ENCODE measurements around the gene GNG3.
"Not testable (repeated sequence)": the region's sequence is repeated elsewhere in the genome, so short reads cannot be mapped to it uniquely, and the experiment has no call there.

GNG3 gene

DNA sequence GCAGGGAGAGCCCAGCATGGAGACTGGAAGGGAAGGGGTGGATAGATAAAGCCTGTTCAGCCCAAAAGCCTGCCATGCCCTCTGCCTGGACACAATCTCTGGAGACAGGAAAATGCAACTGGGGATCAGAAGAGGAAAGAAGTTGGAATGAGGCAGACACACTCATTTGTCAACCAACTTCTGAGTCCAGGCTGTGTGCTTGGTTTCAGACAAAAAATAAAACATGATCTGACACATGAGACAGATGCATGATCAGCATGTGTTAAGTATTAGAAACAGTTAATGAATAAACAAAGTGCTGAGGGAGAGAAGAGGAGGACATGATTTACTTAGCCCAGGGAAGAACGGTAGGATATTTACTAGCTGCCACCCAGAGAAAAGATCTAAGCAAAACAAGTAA, 19.0 kb upstream of the GNG3 start:
- no peak for DNase-seq

DNA sequence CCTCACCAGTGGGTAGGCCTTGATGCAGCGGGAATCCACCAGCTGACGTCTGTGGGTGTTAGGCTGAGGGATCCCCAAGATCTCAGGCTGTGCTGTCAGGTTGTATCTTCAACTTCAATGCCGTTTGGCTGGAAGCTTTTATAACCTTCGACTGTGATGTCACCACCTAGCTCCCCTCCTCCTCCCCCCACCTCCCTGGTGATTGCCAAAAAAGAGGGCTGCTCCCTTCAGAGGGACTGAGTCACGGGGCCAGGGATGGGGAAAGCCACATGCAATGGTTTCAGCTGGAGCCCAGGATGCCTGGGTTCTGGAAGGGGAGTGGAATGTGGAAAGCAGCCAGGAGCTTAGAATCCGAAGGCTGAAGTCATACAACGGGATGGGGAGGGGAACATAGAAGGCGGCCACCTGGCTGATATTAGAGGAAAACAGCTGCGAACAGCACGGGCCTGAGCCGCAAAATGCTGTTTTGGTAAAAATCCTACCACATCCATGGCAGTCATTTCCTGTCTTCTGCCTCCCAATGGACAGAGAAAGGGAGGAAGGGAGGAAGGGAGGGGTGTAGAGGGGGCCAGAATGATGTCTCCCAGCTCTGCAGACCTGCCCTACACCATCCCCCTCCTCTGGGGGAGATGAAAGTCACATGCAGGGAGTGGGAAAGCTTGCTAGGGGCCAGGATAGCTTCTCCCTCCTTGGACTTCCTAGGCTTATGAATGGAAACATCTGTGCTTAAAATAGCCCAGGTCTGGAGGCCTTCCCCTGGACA, 17.9 kb upstream of the GNG3 start, which contains the start of gene LRRN4CL:
LRRN4CL (minus strand) TSS at position 110 of the 763 bp plus-strand sequence. CDS start 1,022 bp downstream, outside the sequence.
- peak; percentile 93 for DNase-seq

DNA sequence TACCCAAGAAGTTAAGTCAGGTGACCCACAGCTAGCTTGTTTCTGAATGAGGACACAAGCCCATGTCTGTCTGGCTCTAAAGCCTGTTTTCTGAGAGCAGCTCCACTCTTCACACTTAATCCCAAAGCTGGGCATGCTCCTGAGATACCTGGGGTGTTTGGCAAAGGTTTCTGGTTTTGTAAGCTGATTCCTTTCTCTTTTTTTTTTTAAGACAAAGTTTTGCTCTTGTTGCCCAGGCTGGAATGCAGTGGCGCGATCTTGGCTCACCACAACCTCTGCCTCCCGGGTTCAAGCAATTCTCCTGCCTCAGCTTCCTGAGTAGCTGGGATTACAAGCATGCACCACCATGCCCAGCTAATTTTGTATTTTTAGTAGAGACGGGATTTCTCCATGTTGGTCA, 13.9 kb upstream of the GNG3 start:
- not testable (repeated sequence) for DNase-seq

DNA sequence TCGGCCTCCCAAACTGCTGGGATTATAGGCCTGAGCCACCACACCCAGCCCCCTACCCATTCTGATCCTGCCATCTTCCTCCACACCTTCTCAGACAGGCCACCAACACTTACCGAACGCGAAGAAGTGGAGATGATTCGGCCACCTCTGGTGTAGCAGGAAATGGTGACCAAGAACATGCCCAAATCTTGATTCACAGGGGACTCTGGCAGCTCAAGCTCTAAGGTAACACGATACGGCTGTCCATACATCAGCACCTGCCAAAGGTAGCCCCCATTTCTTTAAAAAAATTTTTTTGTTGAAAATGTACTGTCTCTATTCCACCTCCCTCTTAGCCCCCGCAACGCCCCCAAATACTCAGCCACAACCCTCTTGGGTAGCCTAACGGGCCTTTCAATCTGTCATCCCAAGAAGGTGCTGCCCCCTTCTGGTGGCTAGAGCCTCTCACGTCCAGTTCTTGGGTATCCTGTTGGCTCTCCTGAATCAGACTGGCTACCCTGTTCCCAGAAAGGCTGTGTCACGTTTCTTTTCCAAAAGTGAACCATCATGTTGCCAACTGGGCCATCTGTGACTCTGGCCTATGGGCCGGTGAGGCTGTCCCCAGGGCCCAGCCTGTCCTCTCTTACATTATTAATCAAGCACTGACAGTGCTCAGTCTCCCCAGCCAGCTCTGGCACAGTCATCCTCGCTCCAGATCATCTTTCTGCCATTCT, 12.9 kb upstream of the GNG3 start:
- peak; percentile 77 for DNase-seq

DNA sequence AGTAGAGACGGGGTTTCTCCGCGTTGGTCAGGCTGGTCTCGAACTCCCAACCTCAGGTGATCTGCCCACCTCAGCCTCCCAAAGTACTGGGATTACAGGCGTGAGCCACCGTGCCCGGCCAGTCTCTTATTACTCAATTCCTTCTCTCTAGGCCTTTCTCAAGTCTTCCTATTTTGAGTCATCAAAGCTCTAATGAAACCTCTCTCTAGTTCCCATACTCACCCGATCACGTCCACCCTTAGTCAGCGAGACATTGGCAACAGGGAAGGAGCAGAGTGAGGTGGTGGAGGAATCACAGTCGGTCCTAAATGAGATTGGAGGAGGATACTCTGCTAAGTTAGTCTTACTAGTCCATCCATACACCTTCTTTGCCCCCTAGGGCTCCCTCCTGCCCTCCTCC, 5.2 kb upstream of the GNG3 start:
- DNase-seq, result no peak

DNA sequence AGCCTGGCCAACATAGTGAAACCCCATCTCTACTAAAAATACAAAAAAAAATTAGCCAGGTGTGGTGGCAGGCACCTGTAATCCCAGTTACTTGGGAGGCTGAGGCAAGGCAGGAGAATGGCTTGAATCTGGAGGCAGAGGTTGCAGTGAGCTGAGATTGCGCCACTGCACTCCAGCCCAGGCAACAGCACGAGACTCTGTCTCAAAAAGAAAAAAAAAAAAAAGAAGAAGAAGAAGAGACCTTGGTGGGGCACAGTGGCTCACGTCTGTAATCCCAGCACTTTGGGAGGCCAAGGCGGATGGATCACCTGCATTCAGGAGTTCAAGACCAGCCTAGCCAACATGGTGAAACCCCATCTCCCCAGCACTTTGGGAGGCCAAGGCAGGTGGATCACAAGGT, 3.6 kb upstream of the GNG3 start:
- not testable (repeated sequence) for DNase-seq

DNA sequence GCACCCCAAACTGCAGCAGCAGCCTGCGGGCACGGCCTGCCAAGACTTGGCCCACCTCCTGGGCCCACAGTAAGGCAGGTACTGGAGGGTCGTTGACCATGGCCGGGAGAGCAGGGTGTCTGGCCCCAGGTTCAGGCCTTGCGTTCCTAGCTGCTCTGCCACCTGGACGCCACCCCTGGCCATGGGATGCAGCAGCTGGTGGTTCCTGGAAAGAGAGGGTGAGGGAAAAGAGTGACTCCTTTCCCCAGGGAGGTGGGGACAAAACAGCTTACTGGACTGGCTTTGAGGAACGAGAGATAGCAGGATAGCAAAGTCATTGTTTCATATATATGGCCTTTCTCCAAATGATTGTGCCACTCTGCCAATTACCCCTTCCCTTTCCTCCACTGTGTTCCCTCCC, 2.1 kb upstream of the GNG3 start:
- DNase-seq, result no peak

DNA sequence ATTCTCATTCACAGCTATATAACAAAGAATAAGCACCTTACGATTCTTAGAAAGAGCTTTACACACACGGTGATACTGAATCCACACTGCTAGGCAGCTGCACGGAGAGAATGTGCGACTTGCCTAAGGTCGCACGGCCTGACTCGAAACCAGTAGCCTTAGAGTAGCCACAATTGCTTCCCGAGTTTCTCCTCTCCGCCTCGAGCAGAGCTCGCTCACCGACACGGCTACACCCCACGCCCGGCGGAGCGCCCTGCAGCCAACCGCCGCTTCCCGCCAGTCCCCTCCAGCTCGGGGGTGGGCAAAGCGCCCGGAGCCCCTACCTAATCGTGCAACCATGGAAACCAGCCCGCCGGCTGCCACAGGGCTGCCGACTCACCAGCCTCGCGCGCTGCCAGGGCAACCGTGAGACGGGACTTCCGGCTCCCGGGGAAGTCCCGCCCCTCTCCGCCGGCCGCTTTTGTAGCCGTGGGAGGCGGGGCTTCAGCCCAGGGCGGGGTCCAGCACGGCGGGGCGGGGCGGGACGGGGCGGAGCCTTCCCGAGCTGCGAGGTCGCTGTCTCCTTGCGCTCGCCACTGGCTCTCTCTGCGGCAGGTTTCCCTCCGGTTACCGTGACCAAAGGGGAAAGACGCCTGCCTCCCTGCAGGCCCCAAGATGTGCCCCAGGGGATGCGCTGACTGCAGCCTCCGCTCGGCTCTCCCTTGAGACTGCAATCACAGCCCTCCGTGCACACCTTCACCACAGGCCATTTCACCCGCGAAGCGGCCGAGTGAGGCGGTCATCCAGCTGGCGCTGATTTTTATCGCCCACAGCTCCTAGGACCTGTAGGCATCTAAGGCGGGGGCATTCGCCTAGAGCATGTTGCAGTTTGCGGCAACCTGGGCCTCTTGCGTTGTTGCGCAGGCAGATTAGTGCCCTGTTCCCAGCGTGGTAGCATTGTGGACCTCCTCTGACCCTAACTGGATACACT, 1.3 kb upstream of the GNG3 start:
- peak; percentile 95 for DNase-seq

DNA sequence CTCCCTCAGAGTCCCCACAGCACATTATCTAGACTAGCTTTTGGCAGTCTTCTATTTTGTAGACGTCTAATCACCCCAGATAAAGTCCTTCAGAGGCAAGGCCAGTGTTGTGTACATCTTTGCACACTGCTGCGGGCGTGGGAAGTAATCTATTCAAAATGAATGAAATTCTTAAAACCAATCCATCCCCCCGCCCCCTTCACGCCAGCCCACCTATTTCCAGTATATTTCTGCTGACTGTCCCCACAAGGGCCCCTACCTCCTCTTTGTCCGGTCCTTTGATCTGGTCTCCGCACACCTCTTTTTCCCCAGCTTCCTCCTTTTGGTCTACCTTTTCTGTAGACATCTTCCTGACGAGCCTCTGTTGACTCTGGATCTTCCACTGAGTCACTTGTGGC, 627 bp upstream of the GNG3 start:
- DNase-seq, result no peak

DNA sequence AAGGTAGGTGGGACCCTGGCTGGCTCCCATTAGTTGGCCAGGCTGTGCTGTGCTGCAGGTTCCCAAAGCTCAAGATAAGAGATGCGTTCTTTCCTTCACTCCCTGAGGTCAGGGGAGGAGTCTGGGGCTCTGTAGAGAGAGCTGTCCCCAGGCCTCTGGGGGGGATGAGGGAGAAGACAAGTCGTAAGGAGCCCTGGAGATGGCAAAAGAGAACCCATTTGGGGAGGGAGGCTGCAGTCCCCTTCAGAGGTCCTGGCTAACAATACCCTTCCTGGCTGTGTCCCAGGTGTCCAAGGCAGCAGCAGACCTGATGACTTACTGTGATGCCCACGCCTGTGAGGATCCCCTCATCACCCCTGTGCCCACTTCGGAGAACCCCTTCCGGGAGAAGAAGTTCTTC, 916 bp downstream of the GNG3 start:
- DNase-seq, result no peak

DNA sequence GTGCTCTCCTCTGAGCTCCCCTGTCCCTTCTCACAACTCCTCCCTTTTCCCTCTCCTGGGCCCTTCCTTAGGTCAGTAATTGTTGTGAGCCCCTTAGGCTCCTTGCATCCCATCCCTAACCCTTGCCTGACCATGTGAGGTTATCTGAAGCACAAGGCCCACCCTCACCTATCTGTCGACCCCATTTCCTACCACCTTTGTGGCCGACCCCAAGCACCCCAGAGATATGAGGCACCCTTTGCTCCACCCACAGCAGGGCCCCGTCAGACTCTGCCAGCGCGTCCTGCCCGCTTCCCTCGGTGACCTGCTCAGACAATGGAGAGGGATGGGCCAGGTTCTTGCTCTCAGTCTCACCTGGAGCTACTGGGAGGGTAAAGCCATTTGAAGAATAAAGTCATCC, 1.3 kb downstream of the GNG3 start:
- DNase-seq, result no peak

DNA sequence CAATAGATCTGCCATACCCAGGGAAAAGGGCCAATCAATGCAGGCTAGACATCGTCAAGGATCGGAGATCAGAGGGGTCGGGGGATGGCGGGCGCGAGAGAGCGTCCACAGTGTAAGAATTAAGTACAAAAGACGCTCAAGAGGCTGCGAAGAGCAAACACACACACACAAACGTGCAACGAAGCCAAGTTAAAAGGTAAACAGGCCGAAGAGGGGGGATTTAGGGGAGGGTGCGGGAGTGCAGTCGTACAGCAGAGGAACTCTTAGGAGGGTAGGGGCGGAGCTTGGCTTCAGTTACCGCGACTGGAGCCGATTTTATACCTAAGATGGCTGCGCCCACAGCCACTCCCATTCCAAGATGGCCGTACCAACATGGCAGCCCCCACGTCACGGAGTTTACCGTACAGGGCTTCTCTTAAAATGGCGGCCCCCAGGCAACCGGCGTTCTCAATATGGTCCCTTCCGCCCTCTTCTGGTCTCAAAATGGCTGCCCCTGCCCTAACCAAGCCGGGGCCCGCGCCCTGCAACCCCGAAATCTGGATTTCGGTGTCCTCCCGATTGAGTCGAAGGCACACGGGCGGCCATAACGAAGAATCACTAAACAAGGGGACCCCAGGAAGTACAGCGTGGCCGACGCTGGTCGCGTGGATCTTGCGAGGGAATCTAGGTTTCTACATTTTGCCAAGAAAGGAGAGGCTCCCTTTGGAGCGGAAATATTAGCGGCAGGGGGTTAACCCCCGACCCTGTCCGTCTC, 1.9 kb downstream of the GNG3 start:
- peak; percentile 98 for DNase-seq

DNA sequence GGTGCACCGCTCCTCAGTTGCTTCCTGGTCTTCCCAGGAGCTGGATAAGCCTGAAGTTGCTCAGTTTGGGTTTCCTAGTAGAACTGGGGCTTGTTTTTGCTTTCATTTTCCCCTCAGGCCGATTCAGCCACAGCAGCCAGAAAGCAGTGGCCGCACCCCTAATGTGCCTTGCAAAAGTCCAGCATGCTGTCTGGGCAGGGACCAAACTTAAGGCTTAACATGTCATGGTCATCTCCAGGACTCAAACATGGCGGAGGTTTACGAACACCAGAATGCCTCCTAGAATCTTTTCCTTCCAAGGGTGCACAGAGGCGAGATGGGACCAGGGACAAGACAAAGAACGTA, 2.5 kb downstream of the GNG3 start:
- peak; percentile 60 for DNase-seq

DNA sequence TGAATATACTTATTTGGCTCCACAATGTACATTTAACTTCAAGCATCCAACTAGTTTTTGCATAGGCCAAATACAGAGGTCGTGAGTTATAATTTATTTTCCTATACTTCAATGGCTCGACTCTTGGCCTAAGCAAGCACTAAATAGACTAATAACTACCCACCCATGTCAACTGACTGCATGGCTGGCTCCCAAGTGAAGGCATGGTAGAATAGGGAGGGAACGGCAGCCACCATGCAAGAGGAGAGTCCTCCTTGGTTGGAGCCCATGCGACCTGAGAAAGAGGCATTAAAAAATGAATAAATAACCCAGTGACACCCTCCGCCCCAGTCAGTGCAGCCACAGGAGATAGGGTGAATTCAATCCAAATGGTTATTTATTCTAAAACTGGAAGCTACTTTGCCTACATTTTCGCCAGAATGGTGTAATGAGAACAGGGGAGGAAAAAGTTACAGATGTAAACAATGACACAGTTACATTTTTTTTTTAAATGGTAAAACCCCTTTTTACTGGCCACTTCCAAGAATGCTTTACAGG, 4.9 kb downstream of the GNG3 start:
- no peak for DNase-seq

DNA sequence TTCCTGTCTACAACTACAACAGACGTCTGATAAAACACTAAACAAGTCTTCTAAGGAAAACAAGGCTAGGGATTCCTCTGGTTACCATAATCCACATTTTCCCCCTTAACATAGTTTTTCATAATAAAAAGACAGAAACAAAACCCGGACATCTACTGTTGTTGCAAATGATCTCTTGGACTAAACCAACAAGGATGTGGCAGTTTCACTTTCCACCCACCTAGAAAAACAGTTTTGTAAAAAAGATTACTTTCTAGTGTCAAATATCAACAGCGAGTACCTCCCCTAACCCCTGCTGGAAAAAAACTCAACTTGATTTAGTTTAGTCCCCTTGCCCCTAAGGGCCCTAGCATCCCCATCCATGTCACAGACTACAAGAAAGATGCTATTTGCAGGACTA, 5.4 kb downstream of the GNG3 start:
- no peak for DNase-seq

DNA sequence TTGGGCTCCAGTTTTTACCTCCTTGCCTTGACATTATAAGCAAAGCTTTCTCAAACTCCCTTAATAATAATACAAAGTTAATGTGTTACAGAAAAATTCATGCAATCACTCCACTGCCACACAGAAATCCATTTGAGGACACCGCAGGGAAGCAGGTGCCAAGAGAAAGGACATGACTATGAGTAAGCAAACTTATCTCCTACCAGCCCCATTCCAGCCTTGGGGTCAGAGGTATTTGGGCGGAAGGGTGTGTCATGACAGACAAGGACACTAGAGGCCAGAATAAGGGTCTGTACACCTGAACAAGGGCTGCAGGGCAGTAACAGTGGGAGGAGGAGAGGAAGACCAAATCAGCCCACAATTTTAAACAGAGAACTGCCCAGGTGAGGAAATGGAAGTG, 5.9 kb downstream of the GNG3 start:
- DNase-seq, result no peak

DNA sequence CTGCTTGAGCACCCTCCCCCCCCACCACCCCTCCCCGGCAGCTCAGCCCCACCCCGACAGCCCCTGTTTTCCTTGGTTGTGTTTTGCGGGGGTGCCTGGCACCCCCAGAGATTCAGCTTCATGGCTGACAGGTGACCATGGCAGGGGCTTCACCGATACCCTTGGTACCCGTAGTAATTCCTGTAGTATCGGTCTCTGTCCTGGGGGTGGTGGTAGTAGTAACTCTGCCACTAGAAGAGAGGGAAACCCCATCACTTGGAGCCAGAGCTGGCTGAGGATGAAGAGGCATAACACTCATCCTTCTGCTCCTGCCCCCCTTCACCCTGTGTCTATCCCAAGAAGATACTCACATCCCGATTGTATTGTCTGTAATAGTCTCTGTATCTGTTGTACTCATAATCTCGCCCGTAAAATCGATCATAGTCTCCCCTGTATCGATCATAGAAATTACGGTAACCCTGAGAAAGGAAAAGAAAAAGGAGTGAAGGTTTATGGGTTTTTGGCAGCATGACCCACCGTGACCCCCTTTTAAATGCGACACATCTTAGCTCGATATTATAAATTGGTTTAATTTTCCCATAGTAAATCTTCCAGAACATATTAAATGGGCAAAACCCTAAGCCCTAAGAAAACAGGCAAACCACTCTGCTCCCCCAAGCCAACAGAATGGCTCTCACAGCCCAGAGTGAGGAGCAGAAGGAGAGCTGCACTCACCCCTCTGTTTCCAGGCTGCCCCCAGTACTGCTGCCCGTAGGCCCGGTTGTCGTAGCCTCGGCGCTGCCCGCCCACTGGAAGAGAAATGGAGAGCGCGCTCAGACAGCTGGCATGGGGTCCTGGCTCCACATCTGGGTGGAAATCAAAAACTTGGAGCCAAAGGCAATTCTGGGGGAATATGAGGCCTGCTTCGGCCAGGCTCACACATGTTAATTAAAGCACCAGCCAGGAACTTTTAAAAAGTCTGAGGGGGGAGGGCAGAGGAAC, 8.0 kb downstream of the GNG3 start:
- no peak for DNase-seq

DNA sequence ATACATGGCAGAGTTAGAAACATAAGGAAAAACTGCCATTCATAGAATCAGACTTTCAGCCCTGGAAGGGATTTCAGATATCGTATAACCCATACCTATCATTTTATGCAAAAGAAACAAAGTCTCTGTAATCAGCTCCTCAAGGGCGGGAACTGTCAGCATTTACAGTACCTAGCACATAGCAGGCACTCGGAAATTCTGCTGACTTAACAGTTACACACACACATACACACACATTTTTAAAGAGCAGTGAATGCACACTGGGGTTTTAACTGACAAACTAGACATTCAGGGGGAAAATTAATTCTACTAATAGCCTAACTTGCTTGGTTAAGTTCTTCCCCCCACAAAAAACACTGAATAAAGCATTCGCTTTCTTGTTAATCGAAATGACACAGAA, 8.7 kb downstream of the GNG3 start:
- no peak for DNase-seq

DNA sequence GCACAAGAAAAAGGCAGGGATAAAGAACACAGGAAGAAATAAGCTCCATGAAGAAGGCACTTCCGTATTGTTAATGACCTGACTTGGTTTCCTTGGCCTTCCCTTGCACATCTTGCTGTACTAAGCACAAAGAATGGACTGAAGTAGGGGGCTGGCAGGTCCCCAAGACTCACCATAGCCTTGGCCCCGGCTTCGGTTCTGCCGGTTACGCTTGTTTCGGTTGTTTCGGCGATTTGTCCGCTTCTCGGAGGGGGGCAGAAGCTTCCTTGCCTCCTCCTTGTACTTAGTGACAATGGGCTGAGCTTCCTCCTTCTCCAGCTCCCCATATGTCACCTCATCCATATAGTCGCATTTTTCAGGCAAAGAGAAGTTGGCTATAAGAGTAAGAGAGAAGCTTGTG, 9.3 kb downstream of the GNG3 start:
- no peak for DNase-seq

DNA sequence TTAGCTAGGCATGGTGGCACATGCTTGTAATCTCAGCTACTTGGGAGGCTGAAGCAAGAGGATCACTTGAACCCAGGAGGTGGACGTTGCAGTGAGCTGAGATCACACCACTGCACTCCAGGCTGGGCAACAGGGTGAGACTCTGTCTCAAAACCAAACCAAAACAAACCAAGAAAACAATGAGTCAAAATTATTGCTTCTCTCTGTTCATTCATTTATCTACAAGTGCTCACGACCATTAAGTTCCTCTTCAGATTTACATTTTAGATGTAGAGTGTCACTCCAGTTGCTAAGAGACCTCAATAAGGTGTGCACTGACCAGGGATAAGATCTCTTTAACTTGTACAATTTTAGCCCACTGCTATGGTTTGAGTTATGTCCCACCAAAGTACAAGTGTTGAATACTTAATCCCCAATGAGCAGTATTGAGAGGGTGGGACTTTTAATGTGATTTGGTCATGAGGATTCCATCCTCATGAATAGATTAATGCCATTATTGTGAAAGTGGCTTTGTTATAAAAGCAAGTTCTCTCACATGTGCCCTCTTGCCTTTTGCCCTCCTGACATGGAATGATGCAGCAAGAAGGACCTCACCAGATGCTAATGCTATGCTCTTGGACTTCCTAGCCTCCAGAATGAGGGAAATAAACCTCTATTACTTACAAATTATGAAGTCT, 12.0 kb downstream of the GNG3 start:
- no peak for DNase-seq

DNA sequence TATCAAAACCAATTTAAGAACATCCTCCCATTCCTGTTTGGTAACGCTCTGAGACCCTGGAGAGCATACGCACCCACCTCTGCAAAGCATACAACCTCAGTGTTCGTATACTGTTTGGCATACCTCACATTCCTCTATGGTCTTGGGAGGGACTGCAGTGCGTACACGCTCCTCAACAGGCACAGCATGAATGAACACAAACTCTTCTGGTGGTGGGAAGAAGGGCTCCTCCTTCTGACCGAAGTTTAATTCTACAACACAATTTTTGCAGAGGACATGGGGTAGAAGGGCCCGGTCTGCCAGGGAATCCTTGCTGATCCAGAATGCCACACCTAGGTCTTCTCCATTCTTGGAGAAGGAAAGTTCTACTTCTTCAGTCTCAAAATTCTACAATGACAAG, 14.5 kb downstream of the GNG3 start:
- DNase-seq, result peak; percentile 32

Data from EL (cell line).